Vagina (tissue), 2 donors: ENCODE measurements around the gene DNAH8.

ENCODE experiments used
- CTCF ChIP-seq, 3 experiments: fragments of 450-650 bp in 2 of 3; fragments of 200-600 bp in 1 of 3; sonication (generic) in 1 of 3; IDR thresholded peaks; one replicate each; pipeline ENCODE4 v1.5.1; 2017 to 2019; ENCODE audit warnings: antibody characterized with exemption in 3 of 3, mild to moderate bottlenecking in 2 of 3, moderate library complexity in 2 of 3
- POLR2A ChIP-seq, 2 donors: fragments of 450-650 bp; IDR thresholded peaks; one replicate each; pipeline ENCODE4 v1.6.1; 2017; ENCODE audit warnings: antibody characterized with exemption in 2 of 2, mild to moderate bottlenecking in 2 of 2, moderate library complexity in 2 of 2

- TF ChIP-seq POLR2A (IDR thresholded peaks at IDR 0.05) (no peak), CTCF (IDR thresholded peaks at IDR 0.05) (no peak)
These were observed 340.6 kb downstream of the DNAH8 start for GRCh38 chr6:39055661-39056060.
